ENCODE data around the gene GPR62.

Gene GPR62

GRCh38 chr3:52004163-52004787 lies 49.1 kb downstream of the GPR62 start:
- no peak overlapping the region for H3K4me3 ChIP-seq (ENCODE audit: low read depth, low read length)
- TF ChIP-seq CTCF (IDR thresholded peaks at IDR 0.05; ENCODE audit: low read depth, low read length): peak; percentile 72

- no peak overlapping the region for H3K4me3 ChIP-seq (ENCODE audit: low read depth, low read length)
- no peak for TF ChIP-seq CTCF (IDR thresholded peaks at IDR 0.05; ENCODE audit: low read depth, low read length)
Observed at GRCh38 chr3:52004906-52005395, 49.8 kb downstream of the GPR62 start.

GRCh38 chr3:52005571-52005986 lies 50.4 kb downstream of the GPR62 start:
- no peak for TF ChIP-seq CTCF (IDR thresholded peaks at IDR 0.05; ENCODE audit: low read depth, low read length)
- no peak overlapping the region for H3K4me3 ChIP-seq (ENCODE audit: low read depth, low read length)

- no peak overlapping the region for H3K4me3 ChIP-seq (ENCODE audit: low read depth, low read length)
Observed at GRCh38 chr3:52006017-52006819, 51.0 kb downstream of the GPR62 start.

GRCh38 chr3:52006820-52007133 lies 51.6 kb downstream of the GPR62 start:
- no peak overlapping the region for H3K4me3 ChIP-seq (ENCODE audit: low read depth, low read length)
- TF ChIP-seq CTCF (IDR thresholded peaks at IDR 0.05; ENCODE audit: low read depth, low read length): no peak

More at GRCh38 chr3:52006017-52006819, 51.0 kb downstream of the GPR62 start:
- TF ChIP-seq CTCF (IDR thresholded peaks at IDR 0.05; ENCODE audit: low read depth, low read length): no peak
